HG02588 (cell line): ENCODE measurements around the gene DCAF10.
"Not testable (repeated sequence)": the region's sequence is repeated elsewhere in the genome, so short reads cannot be mapped to it uniquely, and the experiment has no call there.

Experiments
- ATAC-seq: cut with Tn5 transposase; IDR thresholded peaks from one replicate; pipeline ENCODE4 v1.9.1; 2021; ENCODE audit warnings: mild to moderate bottlenecking, moderate library complexity; ENCODE audit not compliant: unreplicated experiment

The DCAF10 gene

GRCh38 chr9:37856551-37856950 is 56.0 kb downstream of the DCAF10 start:
- no peak for ATAC-seq

GRCh38 chr9:37859043-37859442 is 58.4 kb downstream of the DCAF10 start:
- no peak for ATAC-seq

DNA sequence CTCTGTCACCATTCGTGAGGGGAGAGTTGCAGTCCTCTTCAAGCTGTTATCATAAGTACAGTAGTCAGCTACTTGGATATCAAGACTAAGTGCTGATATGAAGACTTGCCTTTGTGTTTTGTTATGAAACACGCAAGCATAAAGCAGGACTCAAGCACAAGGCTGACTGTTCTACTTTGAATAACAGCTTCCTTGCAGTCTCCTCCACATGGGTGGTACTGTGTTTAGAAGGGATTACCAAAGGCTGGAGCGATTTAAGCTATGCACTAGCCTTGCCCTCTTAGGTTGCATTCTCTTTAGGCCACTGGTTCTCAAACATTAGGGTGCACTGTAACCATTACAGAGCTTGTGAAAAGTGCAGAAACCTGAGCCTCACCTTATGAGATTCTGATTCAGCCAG is 61.9 kb downstream of the DCAF10 start:
- ATAC-seq, result no peak

- ATAC-seq, result no peak
Observed at GRCh38 chr9:37870081-37870798, 69.6 kb downstream of the DCAF10 start.

DNA sequence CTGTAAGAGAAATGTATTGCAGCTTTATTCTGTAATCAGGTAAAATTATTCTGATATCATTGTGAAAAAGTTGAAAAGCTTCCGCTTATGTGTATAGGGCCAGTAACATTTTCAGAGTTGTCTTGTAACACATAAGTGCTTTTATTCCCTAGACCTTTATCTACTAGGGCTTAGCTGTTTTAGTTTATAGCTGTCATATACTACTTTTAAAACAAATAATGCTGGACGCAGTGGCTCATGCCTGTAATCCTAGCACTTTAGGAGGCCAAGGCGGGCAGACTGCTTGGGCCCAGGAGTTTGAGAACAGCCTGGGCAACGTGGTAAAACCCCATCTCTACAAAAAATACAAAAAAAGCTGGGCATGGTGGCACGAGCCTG is 70.2 kb downstream of the DCAF10 start:
- no peak for ATAC-seq

GRCh38 chr9:37873955-37874354 is 73.4 kb downstream of the DCAF10 start:
- ATAC-seq, result no peak

DNA sequence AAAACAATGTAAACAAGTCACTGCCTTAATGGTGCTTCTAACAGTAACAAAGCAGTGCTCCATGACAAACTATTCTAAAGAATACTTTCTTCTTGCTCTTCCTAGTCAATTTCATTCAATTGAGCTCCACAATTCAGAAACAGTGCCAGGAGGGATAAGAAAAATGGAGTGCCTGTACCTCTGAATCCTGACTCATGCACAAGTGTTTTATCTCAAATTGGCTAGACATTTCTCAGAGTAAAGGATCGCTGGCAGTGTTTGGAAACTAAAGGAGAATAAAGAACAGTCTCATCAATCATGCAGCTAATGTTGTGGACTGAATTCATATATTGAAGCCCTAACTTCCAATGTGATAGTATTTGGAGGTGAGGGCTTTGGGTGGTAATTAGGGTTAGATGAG is 75.8 kb downstream of the DCAF10 start:
- ATAC-seq, result no peak

DNA sequence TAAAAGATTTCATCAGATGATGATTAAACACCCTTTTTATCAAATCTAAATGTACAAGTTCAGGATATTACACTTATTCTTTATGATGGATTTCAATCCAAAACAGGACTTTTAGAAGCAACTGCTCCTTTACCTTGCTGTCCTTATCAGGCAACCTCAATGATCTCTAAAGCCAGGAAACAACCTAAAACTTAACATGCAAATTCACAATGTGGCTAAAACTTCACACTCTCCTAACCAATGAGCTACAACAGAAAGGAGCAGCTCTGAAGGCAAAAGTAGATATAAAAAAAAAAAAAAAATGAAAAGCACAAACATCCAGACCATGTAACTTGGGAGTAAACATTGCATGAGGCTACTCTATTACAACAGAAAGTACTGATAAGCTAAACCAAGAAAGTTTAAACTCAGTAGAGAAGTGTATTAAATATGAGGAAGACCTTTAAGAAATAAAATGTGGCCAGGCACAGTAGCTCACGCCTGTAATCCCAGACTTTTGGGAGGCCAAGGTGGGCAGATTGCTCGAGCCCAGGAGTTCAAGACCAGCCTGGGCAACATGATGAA is 80.4 kb downstream of the DCAF10 start:
- no peak for ATAC-seq

DNA sequence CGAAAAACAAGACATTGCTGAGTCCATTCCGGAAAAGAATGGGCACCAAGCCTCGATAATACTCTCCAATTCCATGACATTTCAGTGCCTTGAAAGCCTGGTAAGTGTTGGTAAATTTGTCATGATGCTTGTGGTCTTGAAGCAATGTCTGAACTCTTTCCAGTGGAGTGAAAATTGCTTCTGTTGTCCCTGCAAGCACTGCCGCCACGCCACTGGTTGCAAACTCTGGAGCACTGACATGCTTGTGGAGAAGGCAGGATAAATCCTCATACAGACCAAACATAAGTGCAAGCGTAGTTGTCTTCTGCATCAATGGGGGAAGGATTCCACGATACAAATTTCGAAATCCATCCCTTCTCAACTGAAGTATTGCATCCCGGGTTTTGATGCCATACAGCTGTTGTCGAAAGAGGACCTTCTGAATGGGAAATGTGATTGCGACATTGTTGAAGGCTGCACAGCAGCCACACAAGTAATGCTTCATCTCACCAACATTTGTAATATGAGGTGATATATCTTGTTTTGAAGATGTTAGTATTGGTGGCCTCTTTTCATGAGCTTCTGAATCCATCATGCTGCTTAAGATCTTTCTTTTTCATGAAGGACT is 87.5 kb downstream of the DCAF10 start:
- not testable (repeated sequence) for ATAC-seq

GRCh38 chr9:37889536-37889935 is 88.9 kb downstream of the DCAF10 start:
- no peak for ATAC-seq

DNA sequence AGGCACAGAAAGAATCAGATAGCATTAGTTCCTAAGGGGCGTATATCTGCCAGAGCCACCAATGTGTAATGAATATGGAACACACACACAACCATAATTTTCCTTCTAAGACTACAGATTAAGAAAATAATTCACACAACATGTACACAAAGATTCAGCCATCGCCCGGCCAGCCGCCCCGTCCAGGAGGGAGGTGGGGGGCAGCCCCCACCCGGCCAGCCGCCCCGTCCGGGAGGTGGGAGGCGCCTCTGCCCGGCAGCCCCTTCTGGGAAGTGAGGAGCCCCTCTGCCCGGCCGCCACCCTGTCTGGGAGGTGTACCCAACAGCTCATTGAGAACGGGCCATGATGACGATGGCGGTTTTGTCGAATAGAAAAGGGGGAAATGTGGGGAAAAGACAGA is 90.4 kb downstream of the DCAF10 start:
- not testable (repeated sequence) for ATAC-seq

- no peak for ATAC-seq
Observed at GRCh38 chr9:37892063-37892462, 91.5 kb downstream of the DCAF10 start.

GRCh38 chr9:37897665-37898064 is 97.1 kb downstream of the DCAF10 start:
- ATAC-seq, result no peak

GRCh38 chr9:37899041-37899440 is 98.4 kb downstream of the DCAF10 start:
- ATAC-seq, result no peak

- ATAC-seq, result no peak
Observed at GRCh38 chr9:37902131-37902530, 101.5 kb downstream of the DCAF10 start.

GRCh38 chr9:37902796-37903646 is 102.4 kb downstream of the DCAF10 start:
- ATAC-seq, result peak; percentile 2

DNA sequence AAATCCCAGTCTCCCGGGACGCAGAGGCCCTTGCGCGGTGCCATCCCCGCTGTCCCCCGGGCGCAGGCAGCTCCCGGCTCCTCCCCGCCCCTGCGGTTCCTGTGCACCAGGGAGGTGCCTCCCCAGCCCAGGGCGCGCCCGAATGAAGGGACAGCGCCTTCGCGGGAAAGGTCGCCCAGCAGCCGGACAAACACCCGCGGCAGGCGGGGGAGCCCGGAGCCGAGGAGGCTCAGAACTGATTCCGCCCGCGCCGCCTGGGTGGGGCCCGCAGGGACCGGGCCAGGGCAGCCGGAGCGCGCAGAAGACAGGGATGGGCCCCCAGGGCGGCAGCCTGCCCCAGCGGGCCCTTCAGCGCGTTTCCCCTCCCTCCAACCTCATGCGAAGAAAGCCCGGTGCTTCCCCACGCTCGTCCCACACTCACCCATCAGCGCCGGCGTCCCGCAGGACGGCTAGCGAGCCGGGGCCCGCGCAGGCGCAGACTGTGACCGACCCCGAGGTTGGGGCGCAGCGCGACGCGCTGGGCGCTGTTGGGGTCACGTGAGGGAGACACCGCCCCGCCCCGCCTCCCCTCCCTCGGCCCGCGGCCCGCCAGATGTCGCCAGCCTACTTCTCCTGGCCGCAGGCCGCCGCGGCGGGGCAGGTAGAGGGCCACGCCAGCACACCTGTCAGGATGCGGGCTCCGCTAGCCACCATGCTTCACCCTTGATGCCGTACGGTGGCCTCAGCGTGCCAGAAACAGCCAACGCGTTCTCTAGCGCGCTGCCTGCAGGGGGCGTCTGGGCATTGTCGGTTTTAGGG is 103.2 kb downstream of the DCAF10 start, which contains the start of gene SLC25A51:
SLC25A51 (minus strand) TSS at position 481 of the 798 bp plus-strand sequence. CDS start 15,577 bp downstream, outside the sequence.
- peak; percentile 82 for ATAC-seq

DNA sequence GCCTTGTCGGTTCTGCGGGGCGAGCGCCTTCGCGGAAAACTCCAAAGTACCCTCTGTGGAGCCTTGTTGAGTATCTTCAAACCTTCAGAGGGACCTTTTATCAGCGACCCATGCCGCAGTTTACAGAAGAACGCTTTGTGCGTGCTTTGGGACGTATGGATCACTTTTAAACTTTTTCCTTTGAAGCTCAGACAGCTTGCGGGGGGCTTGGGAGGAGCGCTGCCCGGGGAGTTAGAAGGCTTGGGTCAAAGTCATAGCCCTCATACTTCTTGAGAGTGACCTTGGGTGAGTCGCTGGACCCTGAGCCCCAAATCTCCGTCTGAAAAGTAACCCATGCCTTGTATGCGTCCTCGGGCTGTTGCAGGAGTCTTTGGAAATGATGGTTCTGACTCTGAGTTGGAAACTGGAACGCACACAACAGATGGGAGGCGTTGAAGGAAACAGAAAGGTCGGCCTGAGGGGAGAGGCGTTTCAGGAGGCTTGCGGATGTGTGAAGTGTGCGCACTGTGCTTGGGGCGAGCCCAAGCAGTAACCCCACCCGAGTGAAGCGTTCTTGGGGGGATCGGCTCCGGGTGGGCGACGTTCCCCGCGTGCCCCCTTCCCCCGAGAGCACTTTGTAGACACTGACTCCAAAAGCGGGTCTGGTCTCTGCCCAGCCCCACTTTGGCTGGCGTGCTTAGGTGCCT is 104.0 kb downstream of the DCAF10 start:
- ATAC-seq, result no peak

DNA sequence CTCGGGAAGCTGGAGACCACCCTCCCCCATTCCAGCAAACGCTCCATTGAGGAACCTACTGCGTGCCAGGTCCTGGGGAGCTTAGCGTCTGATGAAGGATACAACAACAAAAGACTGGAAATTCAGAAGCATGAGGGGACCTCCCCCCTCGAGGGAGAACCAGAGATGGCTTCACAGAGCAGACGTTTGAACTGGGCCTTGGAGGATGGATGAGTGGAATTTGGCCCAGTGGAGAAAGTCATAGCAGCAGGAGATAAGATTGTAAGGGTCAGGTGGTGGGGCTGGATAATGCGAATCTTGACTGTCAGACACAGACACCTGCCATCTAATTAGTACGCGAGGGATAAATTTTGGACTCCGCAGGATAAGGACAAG is 104.5 kb downstream of the DCAF10 start:
- no peak for ATAC-seq

GRCh38 chr9:37905776-37906175 is 105.2 kb downstream of the DCAF10 start:
- no peak for ATAC-seq
